HG03095 (cell line): ENCODE results near the gene RIPK4.
"Not testable (repeated sequence)": the region's sequence is repeated elsewhere in the genome, so short reads cannot be mapped to it uniquely, and the experiment has no call there.

Experiments
- ATAC-seq: cut with Tn5 transposase; IDR thresholded peaks from one replicate; pipeline ENCODE4 v1.9.1; 2021; ENCODE audit warnings: moderate library complexity; ENCODE audit not compliant: unreplicated experiment

RIPK4 gene

DNA sequence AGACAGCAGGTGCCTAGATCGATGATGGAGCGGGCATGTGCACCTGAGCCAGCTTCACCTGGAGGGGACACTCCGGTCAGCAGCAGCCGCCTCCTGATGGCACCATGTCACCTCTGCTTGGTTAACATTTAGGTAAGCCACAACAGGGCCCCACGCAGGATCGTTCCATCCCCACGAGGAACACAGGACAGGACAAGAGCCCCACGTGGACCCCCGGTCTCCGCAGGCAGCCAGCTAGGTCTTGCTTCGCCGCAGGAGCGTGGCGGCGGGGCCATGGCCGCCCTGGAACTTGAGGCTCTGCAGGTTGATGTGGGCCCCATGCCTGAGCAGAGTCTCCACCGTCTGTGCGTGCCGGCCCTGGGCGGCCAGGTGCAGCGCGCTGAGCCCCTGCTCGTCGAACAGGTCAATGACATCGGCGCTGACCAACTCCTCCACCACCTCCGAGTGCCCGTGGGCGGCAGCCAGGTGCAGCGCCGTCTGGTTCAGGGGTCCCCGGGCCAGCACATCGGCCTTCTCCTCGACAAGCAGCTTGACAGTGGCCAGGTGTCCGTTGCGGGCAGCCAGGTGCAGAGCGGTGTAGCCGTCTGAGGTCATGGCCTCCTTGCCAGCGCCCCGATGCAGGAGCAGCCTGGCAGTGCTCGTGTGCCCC is 26.1 kb downstream of the RIPK4 start:
- no peak for ATAC-seq

DNA sequence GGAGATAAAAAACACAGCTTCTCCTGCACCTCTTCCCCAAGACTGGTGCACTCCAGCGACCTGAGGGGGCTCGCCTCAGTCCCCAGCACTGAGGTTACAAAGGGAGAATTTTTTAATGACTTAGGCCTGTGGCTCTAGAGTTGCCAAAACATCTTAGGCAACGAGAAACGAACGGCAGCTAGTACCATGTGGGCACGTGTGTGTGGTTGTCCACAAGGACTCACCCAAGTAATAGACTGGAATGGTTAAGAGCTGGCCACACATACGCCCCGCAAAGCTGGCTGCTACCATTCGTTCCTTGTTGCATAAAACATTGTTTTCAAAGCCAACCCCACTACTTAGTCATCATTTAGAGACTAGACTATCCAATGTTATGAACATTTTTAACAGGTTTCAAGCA is 26.9 kb downstream of the RIPK4 start:
- no peak for ATAC-seq

DNA sequence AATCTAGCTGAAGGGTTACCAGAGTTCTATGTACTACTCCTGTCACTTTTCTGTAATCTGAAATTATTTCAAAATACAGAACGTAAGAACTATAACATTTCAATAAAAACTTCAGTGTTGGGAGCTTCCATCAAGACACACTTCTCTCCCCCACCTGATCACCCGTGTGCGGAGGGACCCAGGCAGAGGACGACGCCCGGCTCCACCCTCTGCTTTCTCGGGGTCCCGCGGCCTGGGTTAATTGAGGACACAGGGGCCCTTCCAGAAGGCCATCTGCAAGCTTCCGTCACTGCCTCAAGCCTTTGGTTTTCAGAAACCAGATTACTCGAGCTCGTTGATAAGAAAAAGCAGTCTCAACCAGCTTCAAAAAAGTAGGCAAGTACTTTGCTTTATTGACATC is 27.8 kb downstream of the RIPK4 start:
- no peak for ATAC-seq

DNA sequence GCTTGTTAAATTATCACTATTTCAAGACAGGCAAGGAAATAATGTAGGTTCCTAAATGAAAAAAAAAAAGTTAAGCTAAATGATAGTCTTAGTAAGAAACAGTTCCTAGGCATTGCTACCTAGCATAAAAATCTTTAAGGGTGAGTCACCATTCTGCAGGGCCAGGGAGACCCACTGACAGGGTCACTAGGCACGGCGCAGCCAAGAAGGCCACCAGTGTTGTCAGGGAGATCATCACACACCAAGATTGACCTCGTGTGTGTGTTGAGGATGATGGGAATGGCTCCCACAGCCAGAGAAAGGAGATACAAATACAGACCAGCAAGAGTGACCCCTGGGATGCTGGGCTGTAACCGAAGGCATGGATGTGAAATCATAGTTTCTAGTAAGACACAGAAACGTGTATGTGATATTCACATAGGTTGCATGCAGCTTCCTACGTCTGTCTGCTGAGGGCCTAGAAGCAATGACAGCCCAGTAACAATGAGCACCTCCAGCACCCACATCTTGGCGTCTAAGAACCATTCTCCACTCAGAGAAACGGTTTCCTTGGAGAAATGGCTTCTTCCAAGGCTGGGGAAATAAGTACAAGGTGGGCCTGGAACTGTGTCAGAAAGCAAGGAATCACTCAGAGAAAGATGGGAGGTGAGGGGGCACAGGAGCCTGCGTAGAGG is 29.1 kb downstream of the RIPK4 start:
- no peak for ATAC-seq

DNA sequence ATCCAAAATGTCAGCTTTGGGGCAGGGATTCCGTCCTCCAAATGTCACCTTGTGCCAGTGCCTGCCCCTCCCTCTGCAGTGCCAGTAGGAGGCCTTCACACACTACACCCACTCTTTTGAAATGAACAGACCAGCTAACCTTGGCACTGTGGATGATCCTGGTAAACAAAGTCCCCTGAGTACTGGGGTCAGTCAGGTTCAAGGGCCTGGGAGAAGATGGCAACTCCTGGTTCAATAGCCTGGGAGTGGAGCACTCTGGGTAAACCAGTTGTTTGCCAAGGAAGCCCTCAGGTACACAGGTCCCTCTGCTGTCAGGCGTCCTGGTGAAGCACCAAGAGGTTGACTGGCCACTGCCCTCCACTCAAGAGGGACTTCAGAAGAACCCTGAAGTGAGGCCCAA is 30.4 kb downstream of the RIPK4 start:
- ATAC-seq: no peak

DNA sequence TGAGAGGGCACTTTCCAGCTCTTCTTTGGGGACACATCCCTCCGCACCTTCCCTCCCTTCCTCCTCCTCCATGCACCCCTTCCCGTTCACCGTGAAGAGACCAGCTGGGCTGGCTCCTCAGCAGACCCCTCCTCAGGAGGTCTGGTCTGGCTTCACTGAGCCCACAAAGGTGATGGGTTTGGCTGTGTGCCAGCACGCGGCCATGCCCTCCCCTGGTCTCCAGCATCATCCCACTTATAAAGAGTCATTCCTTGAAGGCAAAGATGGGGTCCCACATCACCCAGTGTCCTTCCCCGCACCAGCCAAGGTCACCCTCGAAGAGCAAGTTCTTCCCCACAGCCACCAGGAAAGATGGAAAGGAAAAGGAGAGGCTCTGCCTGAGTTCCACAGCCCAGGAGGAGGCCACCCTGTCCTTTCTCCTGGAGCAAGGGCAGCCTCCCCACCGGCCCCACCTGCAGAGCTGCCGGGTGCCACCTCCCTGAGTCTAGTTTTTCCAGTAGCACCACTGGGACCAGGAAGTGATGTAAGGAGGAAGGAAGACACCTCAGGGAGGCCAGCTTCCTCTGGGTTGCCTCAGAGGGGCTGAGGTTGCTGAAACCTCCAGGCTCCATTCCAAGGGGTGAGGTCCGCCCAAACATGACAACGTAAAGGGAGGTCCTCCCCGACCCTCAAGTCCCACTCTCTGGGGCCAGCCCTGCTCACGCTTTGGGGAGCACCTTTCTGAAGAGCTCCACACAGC is 32.7 kb downstream of the RIPK4 start:
- ATAC-seq: no peak

DNA sequence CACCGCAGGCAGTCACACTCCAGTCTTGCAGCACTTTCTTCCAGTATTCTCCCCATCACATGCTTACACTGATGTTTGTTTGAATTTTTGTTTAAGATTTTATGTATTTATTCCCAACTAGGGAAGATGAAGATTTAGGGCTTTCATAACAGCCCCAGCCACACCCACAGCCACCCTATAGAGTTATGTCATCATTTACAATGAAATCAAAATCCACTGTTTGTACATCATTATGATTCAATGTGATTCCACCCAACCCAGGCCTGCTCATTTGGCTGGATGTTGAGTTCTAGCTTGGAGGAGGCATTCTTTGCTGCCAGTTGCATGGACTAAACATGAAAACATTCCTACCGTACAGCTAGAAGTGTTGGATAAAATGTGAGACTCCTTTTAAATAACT is 35.8 kb downstream of the RIPK4 start:
- ATAC-seq: no peak

DNA sequence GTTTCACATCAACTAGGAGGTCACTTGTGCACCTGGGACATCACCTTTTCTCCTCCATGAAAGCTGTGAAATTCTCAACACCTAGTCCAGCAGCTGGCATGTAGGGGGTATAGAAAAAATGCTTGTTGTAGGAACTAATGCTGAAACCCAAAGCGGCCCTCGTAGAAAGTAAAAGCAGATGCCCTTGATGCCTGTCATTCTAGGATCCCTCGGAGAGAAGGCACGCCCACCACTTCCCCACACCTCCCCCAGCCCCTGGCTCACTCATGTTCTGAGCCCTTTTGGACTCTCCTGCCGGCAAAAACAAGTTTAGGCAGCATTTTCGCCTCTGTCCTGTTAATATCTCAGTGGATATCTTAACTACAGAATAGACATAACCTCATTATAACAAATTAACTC is 36.5 kb downstream of the RIPK4 start:
- no peak for ATAC-seq

DNA sequence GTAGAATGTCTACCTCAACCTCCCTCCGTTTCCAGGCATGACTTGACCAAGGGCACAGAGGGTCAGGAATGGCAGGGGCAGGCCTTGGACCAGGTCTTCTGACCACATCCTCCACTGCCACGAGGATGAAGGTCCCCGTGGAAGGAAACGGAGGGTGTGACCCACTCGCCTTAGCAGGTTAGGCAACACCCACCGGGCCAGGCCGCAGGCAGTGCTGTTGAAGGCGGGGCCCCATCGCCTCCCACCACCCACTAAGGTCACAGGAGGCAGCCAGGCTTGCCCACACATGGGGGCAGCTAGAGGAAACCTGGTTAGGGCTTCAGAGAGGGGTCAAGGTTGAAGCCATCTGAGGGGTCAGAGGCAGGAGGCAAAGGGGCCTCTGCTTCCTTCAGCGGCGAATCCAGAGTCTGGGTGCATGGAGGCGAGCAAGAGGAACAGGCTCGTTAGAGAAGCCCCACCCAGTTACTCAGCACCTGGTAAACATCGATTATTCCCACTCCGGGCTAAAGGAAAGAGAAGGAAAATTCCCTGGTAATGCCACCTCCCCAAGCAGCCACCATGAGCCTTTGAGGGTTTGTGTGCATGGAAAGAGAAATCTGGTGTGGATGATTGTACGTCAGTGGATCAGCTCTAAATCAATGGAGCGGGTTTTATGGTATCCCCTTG is 37.0 kb downstream of the RIPK4 start:
- no peak for ATAC-seq

DNA sequence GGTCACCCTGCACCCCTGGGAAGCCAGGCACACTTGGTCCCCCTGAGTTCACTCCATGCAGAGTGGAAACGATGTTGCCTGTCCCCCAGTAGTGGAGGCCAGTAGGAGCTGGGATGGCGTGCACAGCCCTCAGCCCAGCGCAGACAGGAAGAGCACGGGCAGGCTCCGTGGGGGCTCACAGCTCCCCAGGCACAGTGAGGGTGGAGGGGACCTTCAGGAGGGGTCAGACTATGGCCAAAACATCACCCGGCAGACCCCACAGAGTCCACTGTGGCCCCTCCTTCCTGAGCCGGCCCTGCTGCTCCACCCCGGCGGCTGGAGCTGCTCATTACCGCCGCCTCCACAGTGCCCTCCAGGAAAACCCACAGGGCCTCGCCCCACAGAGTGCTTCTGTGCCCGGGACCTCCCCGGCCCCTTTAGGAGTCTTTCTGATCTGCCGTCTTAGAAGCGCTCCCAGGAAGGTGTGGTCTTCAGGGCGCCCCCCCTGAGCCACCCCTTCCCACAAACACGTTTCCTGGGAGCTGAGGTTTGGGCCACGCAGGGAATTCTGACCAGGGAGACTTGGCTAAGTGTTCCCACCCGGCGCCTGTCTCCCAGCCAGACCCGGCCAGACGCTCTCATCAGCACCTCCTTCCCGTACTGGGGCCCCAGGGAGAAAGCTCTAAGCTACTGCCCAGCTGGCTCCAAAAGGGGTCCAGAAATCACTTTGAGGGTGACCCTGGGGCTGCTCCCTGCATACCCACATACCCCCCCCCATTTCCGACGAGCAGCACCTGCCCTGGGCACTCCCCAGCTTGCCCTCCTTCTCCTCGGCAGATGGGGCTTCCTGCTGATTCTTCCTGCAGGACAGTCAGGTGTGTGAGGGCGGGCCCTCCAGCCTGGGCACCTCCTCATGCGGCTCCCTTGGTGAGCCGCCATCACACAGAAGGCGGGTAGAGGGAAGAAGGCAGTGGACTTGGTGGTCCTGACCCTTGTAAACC is 38.8 kb downstream of the RIPK4 start:
- no peak for ATAC-seq

DNA sequence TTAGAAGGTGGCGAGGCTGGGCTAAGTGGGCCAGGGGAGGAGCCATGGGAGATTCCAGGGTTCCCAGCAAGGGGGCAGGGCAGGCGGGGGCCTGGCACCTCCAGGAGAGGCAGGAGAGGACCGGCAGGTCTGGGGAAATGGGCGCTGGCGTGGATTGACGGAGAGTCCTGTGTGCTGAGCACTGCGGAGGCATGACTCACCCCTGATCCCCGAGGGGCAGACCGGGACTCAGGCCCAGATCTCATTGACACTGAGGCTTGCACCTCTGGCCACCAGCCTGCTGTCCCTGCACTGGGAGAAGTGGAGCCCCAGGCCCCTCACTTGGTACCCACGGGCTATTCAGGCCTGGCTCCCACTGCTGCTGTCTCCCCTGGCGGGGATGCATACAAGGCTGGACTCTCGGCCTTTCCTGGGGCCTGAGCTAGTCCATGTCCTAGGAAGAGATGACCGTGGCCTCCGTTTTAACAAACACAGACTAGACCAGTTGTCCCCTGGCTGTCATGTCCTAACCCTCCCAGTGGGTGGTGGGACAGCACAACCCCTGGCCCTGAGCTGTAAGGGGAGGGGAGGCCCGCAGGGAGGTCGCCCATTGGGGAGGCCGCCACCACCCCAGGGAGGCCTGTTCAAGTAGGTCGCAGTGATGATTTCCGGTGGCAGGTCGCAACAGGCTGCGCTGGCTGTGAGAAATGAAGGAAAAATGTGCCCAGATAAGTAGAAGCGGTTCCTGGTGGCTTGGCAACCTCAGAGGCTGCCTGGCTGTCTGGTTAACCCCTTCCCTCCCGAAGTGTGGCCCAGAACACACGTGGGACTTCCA is 39.7 kb downstream of the RIPK4 start:
- no peak for ATAC-seq

DNA sequence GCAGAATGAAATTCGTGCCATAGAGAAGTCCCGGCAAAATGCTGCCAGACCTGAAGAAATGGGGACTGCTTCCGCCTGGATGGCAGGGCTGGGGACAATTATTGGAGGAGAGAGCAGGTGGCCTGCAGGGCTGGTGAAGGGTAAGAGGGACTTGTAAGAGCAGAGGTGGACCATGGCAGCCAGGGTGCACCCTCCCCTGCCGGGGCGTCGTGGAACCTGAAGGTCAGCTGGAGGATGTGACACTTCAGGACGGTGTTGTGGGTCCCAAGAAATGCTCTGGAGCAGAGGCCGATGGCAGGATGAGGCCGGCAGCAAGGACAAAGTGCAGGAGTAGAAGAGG is 40.3 kb downstream of the RIPK4 start:
- ATAC-seq: no peak

DNA sequence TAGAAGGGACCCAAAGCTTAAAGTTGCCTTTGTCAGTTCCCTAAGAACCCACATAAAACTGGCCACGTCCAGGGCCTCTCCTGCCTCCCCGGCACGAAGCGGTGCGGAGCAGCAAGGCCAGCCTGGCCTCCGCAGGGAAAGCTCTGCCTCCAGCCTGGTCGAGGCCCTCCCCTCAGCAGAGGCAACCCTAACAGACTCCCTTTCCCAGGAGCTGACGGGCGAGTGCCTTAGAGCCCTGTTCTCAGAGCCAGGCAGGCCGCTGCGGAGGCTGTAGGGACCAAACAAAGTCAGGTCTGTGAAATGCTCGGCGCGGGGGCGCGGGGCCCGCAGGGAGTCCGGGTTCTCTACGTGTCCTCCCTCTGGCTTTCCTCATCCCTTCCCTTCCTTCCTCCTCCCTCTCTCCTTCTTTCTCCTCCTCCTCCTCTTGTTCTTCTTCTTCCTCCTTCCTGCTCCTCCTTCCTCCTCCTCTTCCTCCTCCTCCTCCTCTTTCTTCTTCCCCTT is 40.7 kb downstream of the RIPK4 start:
- no peak for ATAC-seq

DNA sequence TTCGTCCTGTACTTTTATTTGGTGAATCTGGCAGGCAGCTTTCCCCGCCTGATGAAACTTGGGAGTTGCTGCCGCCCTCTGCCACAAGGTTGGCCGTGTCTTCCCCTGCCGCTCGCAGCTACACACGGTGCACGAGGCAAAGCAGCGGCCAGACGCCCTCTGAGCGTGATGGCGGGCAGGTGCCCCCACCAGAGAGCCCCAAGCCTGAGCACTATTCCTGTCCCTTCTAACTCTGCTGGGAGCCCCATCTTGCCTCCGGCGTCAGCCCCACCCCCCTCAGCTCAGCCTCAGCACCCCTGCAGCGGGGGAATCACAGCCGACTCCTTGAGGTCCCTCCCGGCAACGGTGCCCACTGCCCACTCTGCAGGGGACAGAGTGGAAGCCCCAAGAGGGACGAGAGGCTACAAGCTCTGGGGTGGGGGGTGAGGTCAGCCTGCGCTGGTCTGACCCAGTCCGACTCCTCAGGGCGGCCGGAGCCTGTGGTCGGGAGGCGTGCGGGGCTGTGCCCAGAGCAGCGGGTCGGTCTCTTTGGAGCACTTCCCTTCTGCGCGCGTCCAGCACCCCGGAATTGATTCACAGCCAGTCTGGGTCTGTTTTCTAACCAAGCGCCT is 41.3 kb downstream of the RIPK4 start:
- no peak for ATAC-seq

DNA sequence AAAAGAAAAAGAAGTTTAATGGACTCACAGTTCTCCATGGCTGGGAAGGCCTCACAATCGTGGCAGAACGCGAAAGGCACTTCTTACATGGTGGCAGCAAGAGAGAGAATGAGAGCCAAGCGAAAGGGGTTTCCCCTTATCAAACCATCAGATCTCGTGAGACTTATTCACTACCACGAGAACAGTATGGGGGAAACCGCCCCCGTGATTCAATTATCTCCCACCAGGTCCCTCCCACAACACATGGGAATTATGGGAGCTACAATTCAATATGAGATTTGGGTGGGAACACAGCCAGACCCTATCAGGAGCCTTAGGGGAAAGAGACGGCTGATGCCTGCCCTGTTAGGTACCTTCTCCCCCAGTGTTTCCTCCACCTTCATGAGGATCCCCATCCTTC is 43.0 kb downstream of the RIPK4 start:
- ATAC-seq: not testable (repeated sequence)

DNA sequence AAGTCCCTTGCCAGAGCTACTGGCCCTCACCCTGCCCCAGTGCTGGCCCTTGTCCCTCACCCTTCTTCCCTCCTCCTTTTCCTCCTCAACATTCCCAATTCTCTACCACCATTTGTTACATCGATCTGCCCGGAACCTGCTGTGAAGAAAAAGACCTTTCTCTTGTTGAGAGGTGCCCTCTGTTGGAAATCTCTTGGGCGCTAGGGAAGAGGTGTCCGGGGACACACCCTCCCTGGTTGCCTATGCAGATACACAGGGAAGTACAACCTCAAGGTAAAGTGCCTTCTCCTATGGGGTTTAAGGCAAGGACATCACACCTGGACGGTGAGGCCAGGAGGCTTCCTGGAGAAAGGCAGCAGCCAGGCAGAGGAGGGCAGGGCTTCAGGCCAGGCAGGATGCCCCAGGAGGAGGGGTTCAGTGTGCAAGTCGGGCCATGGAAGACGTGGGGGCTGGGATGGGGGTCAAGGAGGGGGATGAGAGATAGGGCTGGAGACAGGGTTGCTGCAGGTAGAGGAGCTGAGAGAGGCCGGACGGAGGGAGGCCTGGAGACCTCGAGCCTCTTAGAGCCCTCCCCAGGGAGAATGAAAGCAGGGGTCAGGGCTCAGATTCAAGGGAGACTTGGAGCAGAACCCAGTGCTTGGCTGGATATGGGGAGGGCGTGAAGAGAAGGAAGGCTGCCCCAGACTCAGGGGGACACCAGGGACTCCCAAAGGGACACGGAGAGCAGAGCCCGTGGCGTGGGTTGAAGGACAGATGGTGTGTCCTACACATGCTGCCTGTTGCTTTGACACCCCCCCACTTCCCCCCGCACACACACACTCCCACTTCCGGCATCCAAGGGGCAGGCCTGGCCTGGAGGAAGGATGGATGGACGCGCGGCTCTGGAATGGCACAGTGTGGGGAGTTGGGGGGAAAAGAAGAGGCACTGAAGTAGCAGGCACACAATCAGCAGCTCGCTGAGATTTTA is 44.5 kb downstream of the RIPK4 start:
- no peak for ATAC-seq

DNA sequence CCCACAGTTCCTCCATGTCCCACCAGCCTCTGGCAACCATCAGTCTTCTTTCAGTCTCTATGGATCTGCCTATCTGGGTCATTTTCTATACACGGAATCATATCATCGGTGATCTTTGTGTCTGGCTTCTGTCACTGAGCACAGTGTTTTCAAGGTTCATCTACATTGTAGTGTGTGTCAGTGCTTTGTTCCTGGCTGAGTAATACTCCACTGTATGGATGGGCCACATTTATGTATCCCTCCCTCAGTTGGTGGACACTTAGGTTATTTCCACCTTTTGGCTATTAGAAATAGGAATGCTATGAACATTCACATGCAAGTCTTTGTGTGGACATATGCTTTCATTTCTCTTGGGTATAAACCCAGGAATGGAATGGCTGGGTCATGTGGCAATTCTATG is 46.6 kb downstream of the RIPK4 start:
- ATAC-seq: no peak

DNA sequence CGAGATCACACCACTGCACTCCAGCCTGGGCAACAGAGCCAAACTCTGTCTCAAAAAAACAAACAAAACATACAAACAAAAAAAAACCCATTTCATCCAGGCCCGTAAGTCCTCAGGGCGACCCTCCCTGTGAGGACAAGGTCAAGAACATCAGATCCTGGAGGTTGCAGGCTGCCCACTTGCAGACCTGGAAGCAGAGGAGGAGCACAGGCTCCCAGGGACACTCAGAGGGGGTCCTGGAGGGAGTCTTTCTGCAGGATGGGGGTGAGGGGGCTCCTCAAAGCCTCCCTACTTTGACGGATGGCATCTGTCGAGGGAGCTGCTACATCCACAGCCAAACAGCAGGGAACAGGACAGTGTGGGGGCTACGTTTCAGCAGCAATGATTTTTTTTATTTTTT is 47.2 kb downstream of the RIPK4 start:
- no peak for ATAC-seq
